Upper lobe of left lung (tissue), 6 donors: ENCODE results near the gene RUNX1. TPM values are rescaled to one million over a fixed set of nuclear protein-coding genes. Genes with fewer than 3 reads are reported as not detected.

Source experiments
- ATAC-seq, 2 donors: fragments of 200-7000 bp; cut with Tn5 transposase; one replicate each; pipeline ENCODE4 v1.9.1; 2022; ENCODE audit warnings: mild to moderate bottlenecking in 2 of 2, moderate library complexity in 2 of 2; ENCODE audit not compliant: low FRiP score in 2 of 2
- DNase-seq, 2 donors: peaks; one replicate each; pipeline ENCODE4 v3.0.0-alpha.2; 2019 to 2020
- H3K27ac ChIP-seq, 4 donors: fragments of 200-600 bp; sonication (generic); one replicate each; pipeline ENCODE4 v1.5.1; 2016 to 2019
- H3K27me3 ChIP-seq, 4 donors: fragments of 200-600 bp; sonication (generic); one replicate each; pipeline ENCODE4 v1.5.1; 2017 to 2019
- H3K36me3 ChIP-seq, 4 donors: fragments of 200-600 bp; sonication (generic); one replicate each; pipeline ENCODE4 v1.5.1; 2016 to 2019
- H3K4me1 ChIP-seq, 4 donors: fragments of 200-600 bp; sonication (generic); one replicate each; pipeline ENCODE4 v1.5.1; 2018 to 2019
- H3K4me3 ChIP-seq, 4 donors: fragments of 200-600 bp; sonication (generic); one replicate each; pipeline ENCODE4 v1.5.1; 2017 to 2019; ENCODE audit warnings: mild to moderate bottlenecking in 2 of 4, moderate library complexity in 1 of 4
- H3K9me3 ChIP-seq, 4 donors: fragments of 200-600 bp; sonication (generic); one replicate each; pipeline ENCODE4 v1.5.1; 2018 to 2019
- CTCF ChIP-seq, 6 experiments: fragments of 450-650 bp in 4 of 6; fragments of 200-600 bp in 2 of 6; sonication (generic) in 2 of 6; IDR thresholded peaks; one replicate each; pipeline ENCODE4 v1.5.1; 2016 to 2019; ENCODE audit warnings: antibody characterized with exemption in 6 of 6
- EP300 ChIP-seq, 4 donors: sonication (generic); formaldehyde crosslinking; IDR thresholded peaks; one replicate each; pipeline ENCODE4 v1.5.1; 2017; ENCODE audit warnings: antibody characterized with exemption in 4 of 4, control low read depth in 2 of 4
- POLR2A ChIP-seq, 4 donors: fragments of 450-650 bp; IDR thresholded peaks; one replicate each; pipeline ENCODE4 v1.5.1; 2016 to 2017; ENCODE audit warnings: antibody characterized with exemption in 4 of 4, mild to moderate bottlenecking in 2 of 4
- POLR2AphosphoS5 ChIP-seq, 2 donors: sonication (generic); formaldehyde crosslinking; IDR thresholded peaks; one replicate each; pipeline ENCODE4 v1.5.1; 2017; ENCODE audit warnings: antibody characterized with exemption in 2 of 2
- WGBS, 2 donors: methylation state at CpG; one replicate each; pipeline ENCODE4 v1.1.5; 2017 to 2018; 5-methylcytosine and 5-hydroxymethylcytosine counted together
- total RNA-seq, 6 donors: library from RNA; depleted of rRNA in 4 of 6; stranded (reverse); fragments of >200 nt in 4 of 6; gene quantifications; one replicate each; pipeline versions ENCODE4 v1.1.0 to v1.2.1, GENCODE V29; 2016 to 2021
- donor health status: DM: no; HTN: no; CAD: no; lungs with moderate emphysema.
- donor health status: DM: no; HTN: yes; CAD: no; lungs with severe emphysema.

Gene RUNX1
- total RNA-seq, 6 donors from 2014 or later = 62.2 to 252 (median 98.2) TPM

- Histone ChIP-seq H3K36me3 (no peaks in the 10 kb centered on the region), H3K4me1 (peaks cover 0 to 4% (median 0%) of the 10 kb centered on the region in 4 donors), H3K27me3 (no peaks in the 10 kb centered on the region), H3K27ac (no peak overlapping the region), H3K4me3 (no peak overlapping the region), H3K9me3 (no peaks in the 10 kb centered on the region)
- no peak for TF ChIP-seq POLR2AphosphoS5 (IDR thresholded peaks at IDR 0.05)
- no peak for TF ChIP-seq CTCF (IDR thresholded peaks at IDR 0.05)
- TF ChIP-seq POLR2A (IDR thresholded peaks at IDR 0.05) = no peak
- no peak for TF ChIP-seq EP300 (IDR thresholded peaks at IDR 0.05)
- 82 to 87% methylated on average over 1 of the region's 1 CpG for WGBS, 2 donors
- no peak for DNase-seq
- peak in 1 of 2 donors; percentile 17 for ATAC-seq
Observed at GRCh38 chr21:34924771-34925419, 124.2 kb downstream of the RUNX1 start.

GRCh38 chr21:34924194-34924593, 124.9 kb downstream of the RUNX1 start:
- no peak for ATAC-seq

GRCh38 chr21:34923626-34924025, 125.5 kb downstream of the RUNX1 start:
- Histone ChIP-seq H3K36me3 (no peaks in the 10 kb centered on the region), H3K9me3 (no peaks in the 10 kb centered on the region), H3K4me3 (no peak overlapping the region), H3K27ac (no peak overlapping the region), H3K27me3 (no peaks in the 10 kb centered on the region), H3K4me1 (peaks cover 0 to 4% (median 0%) of the 10 kb centered on the region in 4 donors)
- no peak for DNase-seq
- ATAC-seq = no peak
- 87 to 90% methylated on average over 4 of the region's 4 CpGs for WGBS, 2 donors
- TF ChIP-seq POLR2AphosphoS5 (IDR thresholded peaks at IDR 0.05) (no peak), CTCF (IDR thresholded peaks at IDR 0.05) (no peak), EP300 (IDR thresholded peaks at IDR 0.05) (no peak)

More at GRCh38 chr21:34924194-34924593, 124.9 kb downstream of the RUNX1 start:
- no peak overlapping the region for H3K27ac ChIP-seq
- no peaks in the 10 kb centered on the region for H3K27me3 ChIP-seq
- DNase-seq = no peak
- no peak overlapping the region for H3K4me3 ChIP-seq
- 83 to 93% methylated on average over 3 of the region's 3 CpGs for WGBS, 2 donors
- H3K4me1 ChIP-seq = peaks cover 0 to 4% (median 0%) of the 10 kb centered on the region in 4 donors
- H3K36me3 ChIP-seq = no peaks in the 10 kb centered on the region
- no peak for TF ChIP-seq POLR2AphosphoS5 (IDR thresholded peaks at IDR 0.05)
- no peak for TF ChIP-seq POLR2A (IDR thresholded peaks at IDR 0.05)
- no peak for TF ChIP-seq EP300 (IDR thresholded peaks at IDR 0.05)
- TF ChIP-seq CTCF (IDR thresholded peaks at IDR 0.05) = no peak
- no peaks in the 10 kb centered on the region for H3K9me3 ChIP-seq

- Histone ChIP-seq H3K27ac (no peak overlapping the region), H3K4me3 (no peak overlapping the region), H3K9me3 (no peaks in the 10 kb centered on the region), H3K27me3 (no peaks in the 10 kb centered on the region), H3K36me3 (no peaks in the 10 kb centered on the region), H3K4me1 (peaks cover 0 to 4% (median 0%) of the 10 kb centered on the region in 4 donors)
- ATAC-seq = no peak
- TF ChIP-seq EP300 (IDR thresholded peaks at IDR 0.05) (no peak), POLR2A (IDR thresholded peaks at IDR 0.05) (no peak), CTCF (IDR thresholded peaks at IDR 0.05) (no peak), POLR2AphosphoS5 (IDR thresholded peaks at IDR 0.05) (no peak)
- WGBS, 2 donors = 77 to 79% methylated on average over 4 of the region's 4 CpGs
- DNase-seq = no peak
Observed at GRCh38 chr21:34923202-34923601, 125.9 kb downstream of the RUNX1 start.

- TF ChIP-seq POLR2A (IDR thresholded peaks at IDR 0.05) = no peak
- TF ChIP-seq CTCF (IDR thresholded peaks at IDR 0.05) = no peak
- TF ChIP-seq POLR2AphosphoS5 (IDR thresholded peaks at IDR 0.05) = no peak
- DNase-seq (no peak), ATAC-seq (no peak)
- Histone ChIP-seq H3K27me3 (no peaks in the 10 kb centered on the region), H3K36me3 (no peaks in the 10 kb centered on the region), H3K4me1 (peaks cover 0 to 4% (median 0%) of the 10 kb centered on the region in 4 donors), H3K4me3 (no peak overlapping the region), H3K9me3 (no peaks in the 10 kb centered on the region), H3K27ac (no peak overlapping the region)
Observed at GRCh38 chr21:34922479-34922878, 126.6 kb downstream of the RUNX1 start.
